ENCODE results near the gene LGALS9. TPM values are rescaled to one million over a fixed set of nuclear protein-coding genes. Genes with fewer than 3 reads are reported as not detected.

Gene LGALS9
- total RNA-seq (1 to 10 TPM; 9.8 to 9.9 TPM), polyA plus RNA-seq (9.3 TPM)

GRCh38 chr17:27630607-27631410 lies at the start of gene LGALS9:
Gene LGALS9, plus strand, starts transcription at chr17:27631188. Its CDS starts 78 bp downstream, at chr17:27631266.
- peak in 4 of 5 donors; percentile 12 to 58 (median 30) for DNase-seq
- peaks cover 26 to 41% (median 40%) of the 10 kb centered on the region in 3 donors for H3K4me1 Mint-ChIP-seq

GRCh38 chr17:27582696-27583095 lies 48.3 kb upstream of the LGALS9 start:
- H3K36me3 ChIP-seq (ENCODE audit: insufficient read depth, low read length): no peaks in the 10 kb centered on the region
- no peak overlapping the region for H3K4me3 ChIP-seq (ENCODE audit: low read length)
- Mint-ChIP-seq H3K9me3 (no peaks in the 10 kb centered on the region), H3K27me3 (no peaks in the 10 kb centered on the region), H3K4me3 (no peak overlapping the region), H3K36me3 (peaks cover 0 to 50% (median 0%) of the 10 kb centered on the region in 3 donors), H3K4me1 (peaks cover 11 to 26% (median 25%) of the 10 kb centered on the region in 3 donors), H3K27ac (peak overlapping the region in 1 of 8 donors; percentile 61)
- no peak overlapping the region for H3K27ac ChIP-seq (ENCODE audit: low read depth, low read length)
- DNase-seq: peak in 1 of 5 donors; percentile 40
- H3K4me1 ChIP-seq (ENCODE audit: insufficient read depth, low read length): no peaks in the 10 kb centered on the region
- CTCF ChIA-PET: no interaction called here
- POLR2A ChIA-PET: no interaction called here
- no peaks in the 10 kb centered on the region for H3K9me3 ChIP-seq (ENCODE audit: low read length)
- H3K27me3 ChIP-seq (ENCODE audit: insufficient read depth, low read length, poor library complexity, severe bottlenecking): no peaks in the 10 kb centered on the region

More at GRCh38 chr17:27630607-27631410, at the start of gene LGALS9:
- no peaks in the 10 kb centered on the region for H3K36me3 ChIP-seq (ENCODE audit: insufficient read depth, low read length)
- Mint-ChIP-seq H3K36me3 (peaks cover 0 to 4% (median 2%) of the 10 kb centered on the region in 3 donors), H3K27me3 (no peaks in the 10 kb centered on the region), H3K4me3 (peak within 1 kb of the TSS; percentile 82 to 94 (median 91)), H3K9me3 (no peaks in the 10 kb centered on the region), H3K27ac (peak within 1 kb of the TSS; percentile 8 to 95 (median 85))
- POLR2A ChIA-PET: no interaction called here
- H3K4me1 ChIP-seq (ENCODE audit: insufficient read depth, low read length): peaks cover 24% of the 10 kb centered on the region
- H3K27ac ChIP-seq (ENCODE audit: low read depth, low read length): peak within 1 kb of the TSS; percentile 27
- no peaks in the 10 kb centered on the region for H3K9me3 ChIP-seq (ENCODE audit: low read length)
- CTCF ChIA-PET: interaction anchor here (1.2 to 2.0 kb wide), 2 partner anchors 20 to 24 kb away, joined by 4 to 6 read pairs; no protein-coding TSS in a partner anchor
- H3K4me3 ChIP-seq (ENCODE audit: low read length): peak within 1 kb of the TSS; percentile 89
- no peaks in the 10 kb centered on the region for H3K27me3 ChIP-seq (ENCODE audit: insufficient read depth, low read length, poor library complexity, severe bottlenecking)

GRCh38 chr17:27585153-27585681 lies 45.8 kb upstream of the LGALS9 start:
- Mint-ChIP-seq H3K4me1 (peaks cover 2 to 4% (median 3%) of the 10 kb centered on the region in 3 donors), H3K4me3 (no peak overlapping the region), H3K36me3 (peaks cover 0 to 61% (median 0%) of the 10 kb centered on the region in 3 donors), H3K9me3 (no peaks in the 10 kb centered on the region), H3K27me3 (no peaks in the 10 kb centered on the region), H3K27ac (no peak overlapping the region)
- Histone ChIP-seq H3K27me3 (ENCODE audit: insufficient read depth, low read length, poor library complexity, severe bottlenecking) (no peaks in the 10 kb centered on the region), H3K9me3 (ENCODE audit: low read length) (no peaks in the 10 kb centered on the region), H3K4me1 (ENCODE audit: insufficient read depth, low read length) (no peaks in the 10 kb centered on the region), H3K27ac (ENCODE audit: low read depth, low read length) (no peak overlapping the region), H3K4me3 (ENCODE audit: low read length) (no peak overlapping the region), H3K36me3 (ENCODE audit: insufficient read depth, low read length) (no peaks in the 10 kb centered on the region)
- POLR2A ChIA-PET: no interaction called here
- no peak for DNase-seq
- CTCF ChIA-PET: interaction anchor here (1.0 to 1.2 kb wide), 2 partner anchors 14 to 17 kb away, joined by 3 read pairs; no protein-coding TSS in a partner anchor

- POLR2A ChIA-PET: no interaction called here
- H3K4me1 ChIP-seq (ENCODE audit: insufficient read depth, low read length): no peaks in the 10 kb centered on the region
- peaks cover 0 to 2% (median 0%) of the 10 kb centered on the region in 3 donors for H3K4me1 Mint-ChIP-seq
- DNase-seq: no peak
- no peak overlapping the region for H3K4me3 ChIP-seq (ENCODE audit: low read length)
- H3K9me3 ChIP-seq (ENCODE audit: low read length): no peaks in the 10 kb centered on the region
- no peak overlapping the region for H3K27ac ChIP-seq (ENCODE audit: low read depth, low read length)
- peak overlapping the region in 1 of 8 donors; percentile 19 for H3K27ac Mint-ChIP-seq
- H3K4me3 Mint-ChIP-seq: no peak overlapping the region
- H3K9me3 Mint-ChIP-seq: no peaks in the 10 kb centered on the region
- no peaks in the 10 kb centered on the region for H3K27me3 Mint-ChIP-seq
- no peaks in the 10 kb centered on the region for H3K36me3 ChIP-seq (ENCODE audit: insufficient read depth, low read length)
- peaks cover 0 to 66% (median 0%) of the 10 kb centered on the region in 3 donors for H3K36me3 Mint-ChIP-seq
- CTCF ChIA-PET: interaction anchor here (1.3 kb wide), 1 partner anchor 349 kb away, joined by 3 read pairs; no protein-coding TSS in a partner anchor
- H3K27me3 ChIP-seq (ENCODE audit: insufficient read depth, low read length, poor library complexity, severe bottlenecking): no peaks in the 10 kb centered on the region
Observed at GRCh38 chr17:27585792-27586191, 45.2 kb upstream of the LGALS9 start.

GRCh38 chr17:27586203-27586721 lies 44.7 kb upstream of the LGALS9 start:
- Histone ChIP-seq H3K4me3 (ENCODE audit: low read length) (no peak overlapping the region), H3K36me3 (ENCODE audit: insufficient read depth, low read length) (no peaks in the 10 kb centered on the region), H3K27ac (ENCODE audit: low read depth, low read length) (no peak overlapping the region), H3K4me1 (ENCODE audit: insufficient read depth, low read length) (no peaks in the 10 kb centered on the region), H3K27me3 (ENCODE audit: insufficient read depth, low read length, poor library complexity, severe bottlenecking) (no peaks in the 10 kb centered on the region), H3K9me3 (ENCODE audit: low read length) (no peaks in the 10 kb centered on the region)
- peak overlapping the region in 1 of 8 donors; percentile 74 for H3K27ac Mint-ChIP-seq
- H3K27me3 Mint-ChIP-seq: no peaks in the 10 kb centered on the region
- H3K4me1 Mint-ChIP-seq: peaks cover 0 to 2% (median 0%) of the 10 kb centered on the region in 3 donors
- no peak for DNase-seq
- CTCF ChIA-PET: interaction anchor here (1.3 kb wide), 1 partner anchor 350 kb away, joined by 3 read pairs; no protein-coding TSS in a partner anchor
- H3K4me3 Mint-ChIP-seq: no peak overlapping the region
- no peaks in the 10 kb centered on the region for H3K9me3 Mint-ChIP-seq
- H3K36me3 Mint-ChIP-seq: peaks cover 0 to 68% (median 0%) of the 10 kb centered on the region in 3 donors
- POLR2A ChIA-PET: no interaction called here

- peaks cover 5% of the 10 kb centered on the region for H3K36me3 ChIP-seq (ENCODE audit: insufficient read depth, low read length)
- H3K9me3 ChIP-seq (ENCODE audit: low read length): no peaks in the 10 kb centered on the region
- Mint-ChIP-seq H3K36me3 (peaks cover 0 to 72% (median 6%) of the 10 kb centered on the region in 3 donors), H3K9me3 (no peaks in the 10 kb centered on the region), H3K27ac (peak overlapping the region in 1 of 8 donors; percentile 79), H3K27me3 (no peaks in the 10 kb centered on the region), H3K4me1 (no peaks in the 10 kb centered on the region), H3K4me3 (no peak overlapping the region)
- H3K27me3 ChIP-seq (ENCODE audit: insufficient read depth, low read length, poor library complexity, severe bottlenecking): no peaks in the 10 kb centered on the region
- peak in 1 of 5 donors; percentile 39 for DNase-seq
- no peak overlapping the region for H3K27ac ChIP-seq (ENCODE audit: low read depth, low read length)
- ChIA-PET POLR2A (no interaction called here), CTCF (interaction anchor here (0.9 to 3.1 kb wide), 3 partner anchors 11 to 62 kb away, joined by 3 to 20 read pairs (median 5); no protein-coding TSS in a partner anchor)
- H3K4me3 ChIP-seq (ENCODE audit: low read length): no peak overlapping the region
- H3K4me1 ChIP-seq (ENCODE audit: insufficient read depth, low read length): no peaks in the 10 kb centered on the region
Observed at GRCh38 chr17:27588354-27588753, 42.6 kb upstream of the LGALS9 start.

GRCh38 chr17:27590864-27591263 lies 40.1 kb upstream of the LGALS9 start:
- H3K4me3 Mint-ChIP-seq: no peak overlapping the region
- H3K9me3 ChIP-seq (ENCODE audit: low read length): no peaks in the 10 kb centered on the region
- H3K4me1 Mint-ChIP-seq: peaks cover 7 to 13% (median 12%) of the 10 kb centered on the region in 3 donors
- ChIA-PET POLR2A (no interaction called here), CTCF (no interaction called here)
- H3K4me3 ChIP-seq (ENCODE audit: low read length): no peak overlapping the region
- peak overlapping the region in 1 of 8 donors; percentile 40 for H3K27ac Mint-ChIP-seq
- H3K27ac ChIP-seq (ENCODE audit: low read depth, low read length): no peak overlapping the region
- H3K4me1 ChIP-seq (ENCODE audit: insufficient read depth, low read length): no peaks in the 10 kb centered on the region
- H3K9me3 Mint-ChIP-seq: no peaks in the 10 kb centered on the region
- no peaks in the 10 kb centered on the region for H3K27me3 ChIP-seq (ENCODE audit: insufficient read depth, low read length, poor library complexity, severe bottlenecking)
- peak in 1 of 5 donors; percentile 1 for DNase-seq
- H3K36me3 ChIP-seq (ENCODE audit: insufficient read depth, low read length): peaks cover 5% of the 10 kb centered on the region
- H3K36me3 Mint-ChIP-seq: peaks cover 0 to 66% (median 11%) of the 10 kb centered on the region in 3 donors
- no peaks in the 10 kb centered on the region for H3K27me3 Mint-ChIP-seq
